Caco-2 (cell line): Measurements from ENCODE around the gene BBS7. TPM values are rescaled to one million over a fixed set of nuclear protein-coding genes. Genes with fewer than 3 reads are reported as not detected.

Experiments
- BruUV-seq: library from RNA; stranded (reverse); fragments of 400-500 nt; replicated peaks from 2 replicates; lab custom pipeline; 2021; lab: Mats Ljungman, UMichigan
- CTCF ChIA-PET: fragments of 300-600 bp; sonication (Branson Sonifier 250); formaldehyde crosslinking; loops from one replicate; lab custom pipeline; 2022; ENCODE audit warnings: antibody characterized with exemption; lab: Charles Lee
- POLR2A ChIA-PET: fragments of 300-600 bp; sonication (Branson Sonifier 250); formaldehyde crosslinking; loops from one replicate; lab custom pipeline; 2022; ENCODE audit warnings: antibody characterized with exemption; lab: Charles Lee
- DNase-seq, 2 experiments: peaks; one replicate each; pipeline versions ENCODE4 v3.0.0 to v3.0.0-alpha.2; 2020 to 2022
- H3K27me3 ChIP-seq: replicated peaks from 2 replicates; pipeline ENCODE4 v1.6.0; 2011; ENCODE audit warnings: low read length; ENCODE audit not compliant: control insufficient read depth, insufficient read depth
- H3K36me3 ChIP-seq: 2 replicates; pipeline ENCODE4 v1.5.1; 2011; ENCODE audit warnings: low read length; ENCODE audit not compliant: control insufficient read depth, insufficient read depth
- H3K4me1 ChIP-seq: fragments of 250-450 bp; sonication (Bioruptor Pico); 2 replicates; pipeline ENCODE4 v1.5.1; 2020; ENCODE audit warnings: mild to moderate bottlenecking
- H3K4me3 ChIP-seq: 2 replicates; pipeline ENCODE4 v1.5.1; 2011; ENCODE audit warnings: low read depth, mild to moderate bottlenecking, control low read depth, low read length
- H3K9me3 ChIP-seq: fragments of 250-450 bp; sonication (Bioruptor Pico); 2 replicates; pipeline ENCODE4 v1.5.1; 2020; ENCODE audit warnings: mild to moderate bottlenecking, moderate library complexity
- H3K27ac Mint-ChIP-seq: one replicate; pipeline ENCODE4 v1.8.0; 2022; ENCODE audit warnings: mixed read lengths; ENCODE audit not compliant: unreplicated experiment
- H3K27me3 Mint-ChIP-seq: one replicate; pipeline ENCODE4 v1.8.0; 2022; ENCODE audit warnings: mixed read lengths; ENCODE audit not compliant: insufficient read depth, unreplicated experiment
- H3K36me3 Mint-ChIP-seq: one replicate; pipeline ENCODE4 v1.8.0; 2022; ENCODE audit warnings: mild to moderate bottlenecking, mixed read lengths; ENCODE audit not compliant: insufficient read depth, unreplicated experiment
- H3K4me1 Mint-ChIP-seq: one replicate; pipeline ENCODE4 v1.8.0; 2022; ENCODE audit warnings: low read depth, mixed read lengths; ENCODE audit not compliant: unreplicated experiment
- H3K4me3 Mint-ChIP-seq: one replicate; pipeline ENCODE4 v1.8.0; 2022; ENCODE audit warnings: mild to moderate bottlenecking, moderate library complexity, mixed read lengths; ENCODE audit not compliant: unreplicated experiment
- H3K9me3 Mint-ChIP-seq: one replicate; pipeline ENCODE4 v1.8.0; 2022; ENCODE audit warnings: mixed read lengths; ENCODE audit not compliant: unreplicated experiment
- CTCF ChIP-seq, 2 experiments: fragments of 200-600 bp in 1 of 2; IDR thresholded peaks; 1 replicate in 1 of 2; 2 replicates in 1 of 2; pipeline versions ENCODE4 v1.5.1 to v1.8.0; 2011 to 2022; ENCODE audit warnings: antibody characterized with exemption in 1 of 2, control low read depth in 1 of 2, inconsistent platforms in 1 of 2, low read depth in 1 of 2, low read length in 1 of 2, mild to moderate bottlenecking in 1 of 2, moderate library complexity in 1 of 2; ENCODE audit not compliant: insufficient read depth in 1 of 2, severe bottlenecking in 1 of 2, unreplicated experiment in 1 of 2
- intact Hi-C: fragments of 100-400 bp; cut with micrococcal nuclease; formaldehyde crosslinking; loops from one replicate; pipeline ENCODE4 v1.10.0; 2022; ENCODE audit not compliant: unreplicated experiment
- total RNA-seq: library from RNA; stranded (reverse); gene quantifications from 2 replicates; pipeline ENCODE4 v1.2.3, GENCODE V29; 2022

The BBS7 gene
- total RNA-seq, 1 experiment from 2014 or later: 17.1 TPM

- POLR2A ChIA-PET: no interaction called here
- Mint-ChIP-seq H3K9me3 (no peaks in the 10 kb centered on the region), H3K27ac (no peak overlapping the region), H3K27me3 (peaks cover 3% of the 10 kb centered on the region), H3K4me1 (no peaks in the 10 kb centered on the region), H3K4me3 (no peak overlapping the region), H3K36me3 (no peaks in the 10 kb centered on the region)
- intact Hi-C loops: no loop called here
- H3K9me3 ChIP-seq: no peaks in the 10 kb centered on the region
- H3K4me1 ChIP-seq: no peaks in the 10 kb centered on the region
- no TSS peak for BruUV-seq
- H3K27me3 ChIP-seq: no peaks in the 10 kb centered on the region
- H3K4me3 ChIP-seq: no peak overlapping the region
- CTCF ChIA-PET: no interaction called here
- no peak for TF ChIP-seq CTCF (IDR thresholded peaks at IDR 0.05; ENCODE audit: insufficient read depth in 1 of 2, low read depth in 1 of 2, low read length in 1 of 2, severe bottlenecking in 1 of 2, unreplicated experiment in 1 of 2)
- no peaks in the 10 kb centered on the region for H3K36me3 ChIP-seq
- DNase-seq: no peak
Observed at GRCh38 chr4:121879135-121879534, 8.9 kb upstream of the BBS7 start.

- peaks cover 3% of the 10 kb centered on the region for H3K27me3 Mint-ChIP-seq
Observed at GRCh38 chr4:121877041-121877773, 6.9 kb upstream of the BBS7 start.

GRCh38 chr4:121876070-121876469 is 5.8 kb upstream of the BBS7 start:
- no peak overlapping the region for H3K4me3 Mint-ChIP-seq
- intact Hi-C loops: no loop called here

More at GRCh38 chr4:121877041-121877773, 6.9 kb upstream of the BBS7 start:
- Mint-ChIP-seq H3K27ac (no peak overlapping the region), H3K36me3 (no peaks in the 10 kb centered on the region), H3K4me3 (no peak overlapping the region), H3K4me1 (no peaks in the 10 kb centered on the region), H3K9me3 (no peaks in the 10 kb centered on the region)
- Histone ChIP-seq H3K4me3 (no peak overlapping the region), H3K4me1 (no peaks in the 10 kb centered on the region), H3K36me3 (no peaks in the 10 kb centered on the region), H3K9me3 (no peaks in the 10 kb centered on the region), H3K27me3 (no peaks in the 10 kb centered on the region)
- no TSS peak for BruUV-seq
- peak in 1 of 2 experiments; percentile 21 for TF ChIP-seq CTCF (IDR thresholded peaks at IDR 0.05; ENCODE audit: insufficient read depth in 1 of 2, low read depth in 1 of 2, low read length in 1 of 2, severe bottlenecking in 1 of 2, unreplicated experiment in 1 of 2)
- DNase-seq: no peak
- ChIA-PET CTCF (interaction anchor here (0.6 kb wide), 1 partner anchor 73 kb away, joined by 3 read pairs; no protein-coding TSS in a partner anchor), POLR2A (no interaction called here)
- intact Hi-C loops: no loop called here

More at GRCh38 chr4:121876070-121876469, 5.8 kb upstream of the BBS7 start:
- H3K36me3 ChIP-seq: no peaks in the 10 kb centered on the region
- TF ChIP-seq CTCF (IDR thresholded peaks at IDR 0.05; ENCODE audit: insufficient read depth in 1 of 2, low read depth in 1 of 2, low read length in 1 of 2, severe bottlenecking in 1 of 2, unreplicated experiment in 1 of 2): no peak
- CTCF ChIA-PET: no interaction called here
- BruUV-seq: no TSS peak
- no peaks in the 10 kb centered on the region for H3K27me3 ChIP-seq
- peaks cover under 1% of the 10 kb centered on the region for H3K27me3 Mint-ChIP-seq
- no peaks in the 10 kb centered on the region for H3K4me1 Mint-ChIP-seq
- no peak overlapping the region for H3K27ac Mint-ChIP-seq
- POLR2A ChIA-PET: no interaction called here
- H3K9me3 Mint-ChIP-seq: no peaks in the 10 kb centered on the region
- no peaks in the 10 kb centered on the region for H3K36me3 Mint-ChIP-seq
- no peak for DNase-seq
- no peaks in the 10 kb centered on the region for H3K9me3 ChIP-seq
- H3K4me1 ChIP-seq: no peaks in the 10 kb centered on the region
- H3K4me3 ChIP-seq: no peak overlapping the region
